Keratinocyte (primary cell): Measurements from ENCODE around the gene GAPDHS.

Experiments used
- EZH2 ChIP-seq: IDR thresholded peaks from one replicate; pipeline ENCODE4 v1.6.1; 2012; ENCODE audit warnings: inconsistent platforms, mild to moderate bottlenecking, low read length, moderate library complexity
- TF ChIP-seq, protein P1 (sequence below), 3 experiments: IDR thresholded peaks in 1 of 3; conservative IDR thresholded peaks in 1 of 3; optimal IDR thresholded peaks in 1 of 3; 2 replicates in 2 of 3; 3 replicates in 1 of 3; pipeline versions ENCODE3 to v1.5.1; 2011; ENCODE audit warnings: low read length in 3 of 3, mild to moderate bottlenecking in 3 of 3, moderate library complexity in 2 of 3, control low read depth in 1 of 3, inconsistent platforms in 1 of 3; ENCODE audit not compliant: insufficient read depth in 2 of 3; ENCODE audit errors: extremely low read depth in 1 of 3

GRCh38 chr19:35509861-35510625 lies 23.2 kb upstream of the GAPDHS start:
- TF ChIP-seq, protein P1, sequence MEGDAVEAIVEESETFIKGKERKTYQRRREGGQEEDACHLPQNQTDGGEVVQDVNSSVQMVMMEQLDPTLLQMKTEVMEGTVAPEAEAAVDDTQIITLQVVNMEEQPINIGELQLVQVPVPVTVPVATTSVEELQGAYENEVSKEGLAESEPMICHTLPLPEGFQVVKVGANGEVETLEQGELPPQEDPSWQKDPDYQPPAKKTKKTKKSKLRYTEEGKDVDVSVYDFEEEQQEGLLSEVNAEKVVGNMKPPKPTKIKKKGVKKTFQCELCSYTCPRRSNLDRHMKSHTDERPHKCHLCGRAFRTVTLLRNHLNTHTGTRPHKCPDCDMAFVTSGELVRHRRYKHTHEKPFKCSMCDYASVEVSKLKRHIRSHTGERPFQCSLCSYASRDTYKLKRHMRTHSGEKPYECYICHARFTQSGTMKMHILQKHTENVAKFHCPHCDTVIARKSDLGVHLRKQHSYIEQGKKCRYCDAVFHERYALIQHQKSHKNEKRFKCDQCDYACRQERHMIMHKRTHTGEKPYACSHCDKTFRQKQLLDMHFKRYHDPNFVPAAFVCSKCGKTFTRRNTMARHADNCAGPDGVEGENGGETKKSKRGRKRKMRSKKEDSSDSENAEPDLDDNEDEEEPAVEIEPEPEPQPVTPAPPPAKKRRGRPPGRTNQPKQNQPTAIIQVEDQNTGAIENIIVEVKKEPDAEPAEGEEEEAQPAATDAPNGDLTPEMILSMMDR (optimal IDR thresholded peaks at IDR 0.05 in 1 of 3, IDR thresholded peaks at IDR 0.05 in 1 of 3, conservative IDR thresholded peaks at IDR 0.05 in 1 of 3; ENCODE audit: extremely low read depth in 1 of 3, insufficient read depth in 2 of 3, low read length in 3 of 3): peak; percentile 92 to 97 (median 95)
- TF ChIP-seq EZH2: no peak
